Midbrain (tissue), 1 donor: ENCODE results near the gene PCBP3.
A peak's percentile ranks its signal among the peaks of the same experiment; 100 is the strongest.
"Not testable (repeated sequence)": the region's sequence is repeated elsewhere in the genome, so short reads cannot be mapped to it uniquely, and the experiment has no call there.

Experiments
- DNase-seq: peaks from one replicate; lab custom pipeline; 2025; lab: John Stamatoyannopoulos, UW

Gene PCBP3

DNA sequence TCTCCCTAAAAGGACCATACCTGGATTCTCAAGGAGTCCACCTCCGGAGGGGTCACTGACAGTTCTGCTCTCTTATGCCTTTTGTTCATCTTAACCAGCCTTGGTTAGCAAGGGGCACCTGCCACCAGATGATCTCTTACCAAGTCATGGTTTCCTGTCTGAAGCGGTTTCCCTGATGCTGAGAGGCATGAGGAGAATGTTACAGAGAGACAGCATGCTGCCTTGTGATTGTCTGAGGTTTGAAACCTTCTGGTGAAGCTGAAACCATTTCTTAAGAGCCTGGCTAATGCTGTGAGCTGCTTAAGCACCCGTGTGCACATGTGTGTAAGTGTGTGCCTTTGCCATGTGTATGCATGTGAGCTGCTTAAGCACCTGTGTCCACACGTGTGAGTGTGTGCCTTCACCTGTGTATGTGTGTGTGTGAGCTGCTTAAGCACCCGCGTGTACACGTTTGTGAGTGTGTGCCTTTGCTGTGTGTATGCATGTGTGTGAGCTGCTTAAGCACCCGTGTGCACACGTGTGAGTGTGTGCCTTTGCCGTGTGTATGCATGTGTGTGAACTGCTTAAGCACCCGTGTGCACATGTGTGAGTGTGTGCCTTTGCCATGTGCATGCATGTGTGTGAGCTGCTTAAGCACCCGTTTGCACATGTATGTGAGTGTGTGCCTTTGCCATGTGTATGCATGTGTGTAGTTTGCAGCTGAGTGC lies 201.7 kb downstream of the PCBP3 start:
- DNase-seq: no peak

DNA sequence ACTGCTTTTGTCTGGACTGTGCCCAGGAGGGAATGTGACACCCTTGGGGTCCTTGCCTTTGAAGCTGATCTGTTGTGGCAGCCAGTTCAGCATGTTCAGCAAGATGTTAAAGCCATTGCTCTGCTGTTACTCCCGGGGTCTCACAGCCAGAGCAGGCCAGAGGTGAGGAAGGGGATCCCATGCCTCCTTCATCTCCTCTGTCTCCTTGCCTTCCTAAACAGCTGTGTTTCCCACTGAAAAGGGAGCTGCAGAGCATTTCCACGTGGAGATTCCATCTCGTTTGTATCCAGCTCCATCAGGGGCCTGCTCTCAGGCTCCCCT lies 202.2 kb downstream of the PCBP3 start:
- no peak for DNase-seq

DNA sequence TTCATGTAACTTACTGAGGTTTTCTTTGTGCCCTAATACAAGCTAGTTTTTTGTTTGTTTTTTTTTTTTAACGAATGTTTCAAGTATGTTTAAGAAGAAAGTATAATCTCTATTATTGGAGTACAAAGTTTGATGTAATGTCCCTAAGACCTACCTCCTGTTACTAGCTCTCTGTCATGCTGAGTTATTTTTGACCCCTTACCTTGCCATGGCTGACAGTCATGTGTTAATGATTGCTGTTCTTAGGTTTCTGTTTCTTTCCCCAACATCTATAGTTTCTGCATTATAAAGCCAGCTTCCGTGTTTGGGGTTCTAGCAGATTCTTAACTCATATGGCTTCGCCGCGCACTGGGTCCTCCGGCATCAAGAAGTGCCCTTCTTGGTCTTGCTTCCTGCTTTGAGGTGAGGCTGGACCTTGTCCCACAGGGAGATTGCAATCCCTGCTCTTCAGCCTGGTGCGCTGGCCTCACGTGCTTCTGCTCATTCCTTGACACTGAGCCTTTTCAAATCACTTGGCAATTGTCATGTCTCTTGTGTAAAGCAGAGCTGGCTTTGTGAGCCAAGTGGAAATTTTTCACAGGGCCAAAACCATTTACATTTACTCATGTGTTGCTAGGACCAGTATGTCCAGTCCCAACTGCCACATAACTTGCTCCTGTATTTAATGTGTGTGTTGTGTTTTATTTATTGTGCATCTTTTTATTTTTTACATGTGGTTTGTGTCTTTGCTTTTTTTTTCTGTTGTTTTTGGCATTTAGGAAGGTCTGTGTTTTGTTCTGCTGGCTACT lies 203.0 kb downstream of the PCBP3 start:
- peak; percentile 21 for DNase-seq

DNA sequence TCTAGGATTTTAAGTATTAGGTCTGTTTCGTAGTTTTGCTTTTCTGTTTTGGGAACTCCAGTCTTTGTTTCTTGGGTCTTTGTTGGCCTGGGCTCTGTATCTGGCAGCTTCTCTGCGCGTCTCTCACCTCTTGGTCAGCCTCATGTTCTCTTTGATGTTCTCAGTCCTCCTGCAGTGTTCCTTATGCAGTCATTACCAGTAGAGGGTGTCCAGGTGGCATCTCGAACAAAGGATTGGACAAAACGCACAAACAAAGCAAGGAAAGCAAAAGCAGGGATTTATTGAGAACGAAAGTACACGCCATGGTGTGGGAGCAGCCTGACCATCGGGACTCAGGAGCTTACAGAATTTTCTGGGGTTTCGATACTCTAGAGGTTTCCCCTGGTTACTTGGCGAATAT lies 204.3 kb downstream of the PCBP3 start:
- no peak for DNase-seq

DNA sequence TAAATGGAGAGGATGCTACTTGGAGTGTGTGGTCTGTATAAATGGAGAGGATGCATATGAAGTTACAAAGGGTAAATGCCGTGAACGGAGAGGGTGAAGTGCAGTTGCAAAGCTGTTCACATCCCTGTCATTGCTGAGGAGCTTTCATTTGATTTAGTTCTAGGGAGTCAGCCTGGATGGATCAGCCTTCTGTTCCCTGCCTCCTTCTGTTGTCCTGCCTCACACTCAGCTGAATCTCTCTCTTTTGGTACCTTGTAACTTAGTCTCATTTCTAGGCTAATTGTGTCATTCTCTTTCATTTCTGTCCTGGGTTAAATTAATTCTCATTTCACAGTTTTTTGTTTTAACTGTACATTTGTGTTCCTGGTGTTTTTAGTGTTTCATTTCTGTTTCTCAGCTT lies 204.8 kb downstream of the PCBP3 start:
- DNase-seq: no peak

DNA sequence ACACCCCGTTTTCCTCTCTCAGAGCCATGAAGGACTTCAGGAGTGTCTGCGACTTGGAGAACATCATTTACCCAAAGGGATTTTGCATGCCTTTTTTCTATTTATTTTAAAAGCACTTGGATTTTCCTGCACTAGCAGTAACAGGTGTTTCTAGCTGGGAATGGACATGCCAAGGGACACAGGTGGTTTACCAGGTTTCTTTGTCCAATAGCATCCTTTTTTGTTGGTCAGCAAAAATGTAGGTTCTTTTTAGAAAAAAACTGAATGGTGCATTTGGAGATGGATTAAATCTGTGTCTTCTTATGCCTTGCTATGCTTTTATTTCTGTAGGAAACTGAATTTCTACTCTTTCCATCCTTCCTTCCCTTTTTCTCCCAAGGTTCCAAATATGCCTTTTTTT lies 205.3 kb downstream of the PCBP3 start:
- DNase-seq: no peak

DNA sequence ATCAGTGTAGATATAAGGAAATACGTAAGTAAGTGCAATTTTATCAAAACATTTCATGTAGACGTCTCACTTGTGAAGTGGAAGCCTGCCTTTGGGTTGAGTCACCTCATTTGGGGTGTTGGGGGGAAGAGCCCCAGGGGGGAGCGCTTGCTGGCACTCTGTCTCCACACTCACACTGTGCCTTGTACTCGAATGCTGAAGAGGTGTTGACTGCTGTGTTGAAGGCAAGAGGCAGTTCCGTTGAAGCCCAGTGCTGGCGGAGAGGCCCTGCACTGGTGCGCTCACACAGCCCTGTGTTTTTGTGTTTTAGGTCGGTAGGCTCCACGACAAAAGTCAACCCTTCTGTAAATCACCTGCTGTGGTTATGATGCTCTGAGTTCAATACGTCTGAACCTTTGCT lies 206.1 kb downstream of the PCBP3 start:
- no peak for DNase-seq

DNA sequence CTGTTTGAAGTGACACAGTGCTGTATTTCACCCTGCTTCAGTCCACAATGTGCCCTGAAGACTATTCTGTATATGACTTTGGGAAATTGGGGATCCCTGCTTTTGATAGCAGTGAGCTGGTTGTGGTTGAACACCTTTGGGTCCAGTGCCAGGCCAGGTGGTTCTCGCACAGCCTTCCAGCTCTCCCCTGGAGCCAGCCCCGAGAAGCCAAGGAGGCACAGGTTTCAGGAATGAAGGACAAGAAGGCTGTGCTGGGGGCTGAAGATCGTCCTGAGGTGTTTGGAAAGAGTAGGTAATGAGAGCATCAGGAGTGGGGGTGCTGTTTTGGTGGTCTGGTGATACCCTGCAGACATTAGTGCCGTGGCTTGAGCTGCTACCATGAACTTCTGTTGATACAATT lies 206.7 kb downstream of the PCBP3 start:
- no peak for DNase-seq

DNA sequence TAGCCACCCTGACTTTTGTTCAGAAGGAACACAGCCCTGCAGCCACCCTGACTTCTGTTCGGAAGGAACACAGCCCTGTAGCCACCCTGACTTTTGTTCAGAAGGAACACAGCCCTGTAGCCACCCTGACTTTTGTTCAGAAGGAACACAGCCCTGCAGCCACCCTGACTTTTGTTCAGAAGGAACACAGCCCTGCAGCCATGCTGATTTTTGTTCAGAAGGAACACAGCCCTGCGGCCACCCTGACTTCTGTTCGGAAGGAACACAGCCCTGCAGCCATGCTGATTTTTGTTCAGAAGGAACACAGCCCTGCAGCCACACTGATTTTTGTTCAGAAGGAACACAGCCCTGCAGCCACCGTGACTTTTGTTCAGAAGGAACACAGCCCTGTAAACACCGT lies 208.9 kb downstream of the PCBP3 start:
- not testable (repeated sequence) for DNase-seq

DNA sequence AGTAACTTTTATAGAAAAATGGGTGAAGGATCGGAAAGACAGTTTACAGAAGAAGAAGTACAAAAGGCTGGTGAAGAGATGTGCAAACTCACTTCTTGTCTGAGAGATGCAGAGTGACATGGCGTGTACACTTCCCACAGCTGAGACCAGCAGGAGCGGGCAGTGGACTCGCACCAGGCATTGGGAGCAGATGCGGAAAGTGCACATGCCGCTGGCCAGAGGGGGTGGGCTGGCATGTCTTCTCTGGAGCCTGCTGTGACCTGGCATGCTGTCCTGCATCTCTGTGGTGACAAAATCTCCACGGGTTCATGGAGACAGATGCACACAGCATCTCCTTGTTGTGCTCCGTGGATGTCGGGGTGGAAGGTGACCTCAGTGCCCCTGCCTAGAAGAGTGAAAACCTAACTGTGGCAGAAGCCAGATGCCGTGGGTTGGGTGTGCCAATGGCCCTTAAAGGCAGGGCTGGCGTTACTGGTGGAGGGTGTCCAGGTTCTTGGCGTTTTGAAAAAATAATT lies 209.4 kb downstream of the PCBP3 start:
- DNase-seq: no peak

DNA sequence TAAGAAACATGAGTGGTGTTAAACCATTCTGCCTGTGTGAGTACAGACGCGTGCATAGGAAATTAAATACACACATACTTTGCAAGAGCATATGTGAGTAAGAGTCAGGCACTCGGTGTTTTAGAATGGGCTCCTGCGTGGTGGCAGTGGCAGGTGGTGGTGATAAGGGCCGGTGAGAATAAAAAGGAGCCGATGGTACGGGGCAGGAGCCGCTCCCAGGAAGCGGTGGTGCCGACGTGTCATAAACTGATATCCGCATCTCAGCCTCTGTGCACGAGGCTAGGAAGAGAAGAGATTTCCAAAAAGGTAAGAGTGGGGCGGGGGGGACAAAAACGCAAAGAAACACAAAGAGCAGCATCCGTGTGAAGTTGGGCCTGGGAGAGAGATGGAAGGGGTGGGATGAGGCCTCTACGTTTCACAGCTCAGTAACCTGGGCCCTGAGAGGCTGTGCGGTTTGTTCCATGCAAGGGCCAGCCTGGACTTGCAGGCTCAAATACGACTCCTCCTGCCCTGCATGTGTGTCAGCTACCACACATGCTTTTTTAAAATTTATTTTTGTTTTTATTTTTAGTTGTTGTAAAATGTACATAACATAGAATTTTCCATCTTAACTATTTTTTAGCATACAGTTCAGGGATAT lies 210.3 kb downstream of the PCBP3 start:
- no peak for DNase-seq

DNA sequence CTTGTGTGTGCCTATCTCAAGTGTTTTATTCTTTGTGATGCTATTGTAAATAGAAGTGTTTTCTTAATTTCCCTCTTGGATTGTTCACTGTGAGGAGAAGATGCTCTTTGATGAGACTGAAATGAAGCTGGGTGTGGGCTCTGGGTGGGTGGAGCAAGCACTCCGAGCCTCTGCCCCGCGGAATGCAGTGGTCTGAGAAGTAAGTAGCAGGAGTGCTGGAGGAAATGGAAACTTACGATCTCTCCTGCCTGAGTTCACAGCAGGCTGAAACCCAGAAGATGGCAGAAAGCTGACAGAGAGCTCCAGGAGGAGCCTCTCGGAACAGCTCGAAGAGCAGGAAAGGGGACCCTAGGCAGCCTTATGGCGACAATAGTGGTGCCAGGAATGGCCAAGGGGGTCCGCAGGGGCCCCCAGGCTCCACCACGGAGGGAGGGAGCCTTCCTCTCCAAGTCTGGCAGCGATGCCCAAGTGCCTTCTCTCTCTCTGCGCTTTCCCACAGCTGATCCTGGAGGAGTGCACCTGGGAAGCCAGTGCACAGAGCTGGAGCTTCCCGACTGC lies 211.2 kb downstream of the PCBP3 start:
- DNase-seq: no peak

DNA sequence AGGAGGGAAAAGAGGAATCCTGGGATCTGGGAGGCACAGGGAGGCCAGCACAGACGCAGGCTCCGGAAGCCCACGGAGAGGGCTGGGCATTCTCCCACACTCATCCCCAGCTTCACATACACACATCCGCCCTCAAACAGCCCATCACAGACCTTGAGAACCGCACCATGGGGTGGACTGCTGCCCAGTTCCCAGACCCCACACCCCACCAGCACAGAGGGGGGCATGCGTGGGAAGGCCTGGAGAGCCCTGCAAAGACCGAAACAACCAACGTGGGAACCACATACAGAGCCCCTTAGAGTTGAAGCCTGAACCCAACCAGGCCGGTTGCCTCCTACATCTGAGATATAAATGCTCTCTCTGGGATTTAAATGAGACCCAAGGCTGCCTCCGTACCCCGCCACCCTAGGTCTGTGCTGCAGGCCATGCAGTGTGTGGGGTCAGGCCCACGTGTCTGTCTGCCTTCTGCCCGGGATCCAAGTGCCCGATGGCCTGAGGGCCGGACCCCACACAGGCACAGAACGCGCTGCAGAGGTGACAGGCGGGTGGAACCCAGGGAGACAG lies 211.8 kb downstream of the PCBP3 start:
- DNase-seq: no peak

DNA sequence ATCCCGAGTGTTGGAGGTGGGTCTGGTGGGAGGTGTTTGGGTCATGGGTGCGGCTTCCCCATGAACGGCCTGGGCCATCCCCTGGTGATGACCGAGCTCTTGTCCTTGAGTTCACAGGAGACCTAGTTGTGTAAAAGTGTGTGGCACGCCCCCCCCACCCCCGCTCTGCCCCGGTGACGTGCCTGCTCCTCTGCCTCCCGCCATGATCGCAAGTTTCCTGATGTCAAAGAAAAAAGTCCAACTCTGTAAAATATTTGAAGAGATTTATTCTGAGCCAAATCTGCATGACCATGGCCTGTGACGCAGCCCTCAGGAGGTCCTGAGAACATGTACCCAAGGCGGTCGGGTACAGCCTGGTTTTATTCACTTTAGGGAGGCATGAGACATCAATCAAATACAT lies 212.9 kb downstream of the PCBP3 start:
- DNase-seq: no peak

DNA sequence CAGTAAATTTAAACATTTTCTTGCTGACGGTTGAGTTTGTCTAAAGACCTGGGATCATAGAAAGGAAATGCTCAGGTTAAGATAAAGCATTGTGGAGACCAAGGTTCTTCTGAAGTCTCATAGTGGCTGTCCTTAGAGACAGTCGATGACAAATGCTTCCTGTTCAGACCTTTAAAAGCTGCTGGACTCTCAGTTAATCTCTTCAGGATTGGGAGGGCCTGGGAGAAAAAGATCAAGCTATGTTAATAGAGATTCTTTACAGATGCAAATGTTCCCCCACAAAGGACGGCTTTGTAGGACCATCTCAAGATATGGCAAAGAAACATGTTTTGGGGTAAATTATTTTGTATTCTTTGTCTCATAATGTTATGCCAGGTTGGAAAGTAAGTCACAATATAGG lies 213.4 kb downstream of the PCBP3 start:
- no peak for DNase-seq

DNA sequence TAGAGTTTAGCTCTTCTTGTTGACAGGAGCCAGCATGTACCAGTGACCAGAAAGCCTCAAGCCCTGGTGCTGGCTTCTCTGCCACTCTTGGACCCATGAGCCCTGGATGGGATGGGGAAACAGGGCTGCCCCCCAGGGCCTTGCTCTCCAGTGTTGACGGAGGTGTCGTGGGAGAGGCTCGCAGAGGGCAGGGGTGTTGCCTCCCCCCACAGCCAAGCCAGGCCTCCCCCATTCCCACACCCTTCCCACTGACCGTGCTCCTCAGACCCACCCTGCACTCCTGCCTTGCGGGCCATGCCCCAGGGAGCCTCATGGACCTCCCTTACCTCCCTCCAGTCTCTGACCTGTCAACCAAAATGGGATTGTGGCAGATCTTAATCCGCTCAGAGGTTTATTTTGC lies 214.2 kb downstream of the PCBP3 start:
- no peak for DNase-seq

DNA sequence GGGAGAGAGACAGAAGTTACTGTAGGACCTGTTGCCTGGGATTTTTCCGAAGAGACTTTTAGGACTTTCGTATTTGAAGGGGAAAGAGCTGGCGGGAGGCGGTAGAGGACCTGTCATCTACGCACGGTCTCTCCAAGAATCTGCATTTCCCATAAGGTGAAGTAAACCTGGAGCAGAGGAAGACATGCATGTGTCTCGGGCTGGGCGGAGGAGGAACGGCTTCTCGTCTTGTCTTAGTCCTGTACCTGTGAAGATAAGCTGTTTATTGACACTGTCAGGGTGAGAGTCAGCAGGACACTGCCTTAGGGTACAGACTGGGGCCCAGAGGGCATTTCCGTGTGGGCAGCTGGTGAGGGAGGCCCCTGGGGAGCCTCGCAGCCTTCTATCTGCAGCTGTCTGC lies 214.7 kb downstream of the PCBP3 start:
- DNase-seq: no peak

DNA sequence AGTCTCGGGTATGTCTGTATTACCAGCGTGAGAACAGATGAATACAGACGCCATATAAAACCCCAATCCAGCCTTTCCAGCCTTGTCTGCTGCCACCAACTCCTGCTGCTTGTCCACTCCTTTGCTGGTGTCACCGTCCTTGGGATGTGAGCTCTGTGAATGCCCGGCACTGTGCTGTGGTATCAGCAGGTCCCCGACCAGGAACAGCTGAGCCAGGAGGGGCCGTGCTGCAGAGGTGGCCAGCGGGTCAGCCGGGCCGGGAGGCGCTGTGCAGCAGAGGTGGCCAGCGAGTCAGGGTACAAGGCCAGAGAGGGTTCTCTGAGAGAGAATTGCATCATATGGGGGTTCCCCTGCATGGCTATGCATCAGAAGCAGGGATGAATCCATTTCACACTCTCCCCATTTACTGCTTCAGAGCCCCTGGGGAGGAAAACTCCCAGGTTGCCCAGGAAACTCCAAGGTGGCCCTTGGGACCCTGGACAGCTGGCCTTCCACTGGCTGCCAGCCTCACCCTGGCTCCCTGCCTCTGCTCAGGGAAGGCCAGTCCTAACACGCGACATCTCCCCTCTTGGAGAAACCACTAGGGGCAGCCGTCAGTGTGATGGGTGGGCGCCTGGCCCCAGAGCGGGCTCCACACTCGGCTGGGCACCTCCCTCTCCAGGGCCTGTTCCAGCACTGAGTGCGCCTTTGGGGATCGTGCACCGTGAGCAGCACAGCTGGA lies 215.7 kb downstream of the PCBP3 start:
- no peak for DNase-seq

DNA sequence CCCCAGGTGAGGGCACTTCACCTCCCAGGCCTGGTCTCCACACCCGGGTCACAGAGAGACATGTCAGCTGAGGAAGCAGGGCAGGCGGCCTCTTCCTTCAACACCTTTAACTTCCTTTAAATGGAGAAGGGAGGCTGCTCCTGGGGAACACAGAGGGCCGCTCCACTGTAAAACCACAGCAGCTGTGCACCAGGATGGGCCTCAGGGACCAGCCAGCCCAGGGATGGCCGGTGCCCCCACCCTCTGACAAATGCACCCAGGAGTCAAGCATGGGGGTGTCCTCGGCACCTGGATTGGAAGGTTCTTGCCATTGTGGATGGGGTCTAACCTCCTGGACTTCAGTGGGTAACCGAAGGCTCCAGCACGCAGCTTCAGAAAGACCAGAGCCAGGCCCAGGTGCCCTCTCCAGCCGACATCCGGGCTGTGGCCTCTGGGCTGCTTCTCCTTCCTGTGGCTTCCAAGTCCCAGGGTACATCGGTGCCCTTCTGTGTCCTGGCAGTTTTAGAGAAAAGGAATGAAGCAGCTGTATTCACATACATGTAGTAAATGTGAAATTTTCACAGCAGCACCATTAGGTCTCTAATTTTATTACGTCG lies 216.3 kb downstream of the PCBP3 start:
- DNase-seq: no peak

DNA sequence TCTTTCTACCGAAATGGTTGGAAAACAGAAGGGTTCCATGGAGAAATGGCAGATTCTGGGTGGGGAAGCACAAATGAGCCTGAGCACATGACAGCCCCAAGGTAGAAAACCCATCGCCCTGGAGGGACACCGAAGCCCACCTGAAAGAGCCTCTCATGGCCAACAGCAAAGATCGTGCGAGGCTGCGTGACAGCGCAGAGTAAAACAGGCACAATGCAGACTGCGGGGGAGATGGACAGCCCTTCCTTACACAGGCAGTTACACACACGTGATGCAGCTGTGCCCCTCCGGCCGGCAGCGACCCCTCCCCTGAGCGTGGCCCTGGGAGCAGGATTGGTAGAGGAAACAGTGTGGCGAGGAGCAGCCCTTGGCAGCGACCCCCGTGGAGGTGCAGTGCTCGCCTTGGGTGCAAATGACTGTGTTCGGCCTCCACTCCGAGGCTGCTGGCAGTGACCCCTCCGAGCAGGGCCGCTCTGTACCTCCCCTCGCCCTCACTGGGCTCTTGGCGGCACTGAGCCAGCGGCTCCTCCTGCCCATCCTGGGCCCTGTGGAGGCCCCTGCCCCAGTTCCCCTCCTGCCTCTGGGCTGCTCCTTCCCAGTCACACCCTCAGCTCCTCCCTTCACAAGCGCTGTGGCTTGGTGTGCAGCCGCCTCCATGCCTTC lies 217.1 kb downstream of the PCBP3 start:
- no peak for DNase-seq
